Mammary epithelial cell (primary cell): ENCODE measurements around the gene KDM6B.

Experiments used
- CTCF ChIP-seq, 2 donors: IDR thresholded peaks in 1 of 2; conservative IDR thresholded peaks in 1 of 2; 2 replicates each; pipeline ENCODE4 v1.5.1; 2011 to 2012; ENCODE audit warnings: inconsistent platforms in 2 of 2, low read length in 2 of 2, mild to moderate bottlenecking in 2 of 2, control low read depth in 1 of 2, low read depth in 1 of 2; ENCODE audit not compliant: insufficient read depth in 1 of 2; ENCODE audit errors: extremely low read depth in 1 of 2
- EZH2 ChIP-seq: IDR thresholded peaks from 2 replicates; pipeline ENCODE4 v1.6.1; 2012; ENCODE audit warnings: low read length, inconsistent platforms, borderline replicate concordance

GRCh38 chr17:7809086-7809790 is 24.8 kb upstream of the KDM6B start:
- TF ChIP-seq CTCF (conservative IDR thresholded peaks at IDR 0.05 in 1 of 2, IDR thresholded peaks at IDR 0.05 in 1 of 2; ENCODE audit: extremely low read depth in 1 of 2, insufficient read depth in 1 of 2, low read depth in 1 of 2, low read length in 2 of 2) (no peak), EZH2 (no peak)
